H9 (cell line): ENCODE measurements around the gene ANKRD23. TPM values are rescaled to one million over a fixed set of nuclear protein-coding genes. Genes with fewer than 3 reads are reported as not detected.
A peak's percentile ranks its signal among the peaks of the same experiment; 100 is the strongest.

Experiments used
- DNase-seq: peaks from one replicate; pipeline ENCODE4 v3.0.0-alpha.2; 2017
- H2AFZ ChIP-seq: one replicate; pipeline ENCODE4 v1.6.1; 2013; ENCODE audit warnings: mild to moderate bottlenecking, low read length, control low read depth, moderate library complexity
- H2AK5ac ChIP-seq: 2 replicates; pipeline ENCODE4 v1.6.1; 2013; ENCODE audit warnings: low read length, control low read depth, mixed read lengths; ENCODE audit not compliant: insufficient read length
- H2BK120ac ChIP-seq: one replicate; pipeline ENCODE4 v1.6.1; 2013; ENCODE audit warnings: low read depth, mild to moderate bottlenecking, low read length, control low read depth, inconsistent platforms; ENCODE audit not compliant: poor library complexity, severe bottlenecking
- H2BK12ac ChIP-seq: 2 replicates; pipeline ENCODE4 v1.6.1; 2013; ENCODE audit warnings: low read length, control low read depth, mixed read lengths, low read depth; ENCODE audit not compliant: insufficient read length
- H2BK15ac ChIP-seq: 2 replicates; pipeline ENCODE4 v1.6.1; 2013; ENCODE audit warnings: low read depth, low read length, control low read depth
- H2BK20ac ChIP-seq: one replicate; pipeline ENCODE4 v1.6.1; 2013; ENCODE audit warnings: low read depth, mild to moderate bottlenecking, low read length, control low read depth, inconsistent platforms; ENCODE audit not compliant: poor library complexity, severe bottlenecking
- H2BK5ac ChIP-seq: 2 replicates; pipeline ENCODE4 v1.6.1; 2013; ENCODE audit warnings: low read length, control low read depth, mixed read lengths; ENCODE audit not compliant: insufficient read length
- H3K14ac ChIP-seq: 2 replicates; pipeline ENCODE4 v1.6.1; 2013; ENCODE audit warnings: low read length, control low read depth; ENCODE audit not compliant: insufficient read depth
- H3K18ac ChIP-seq: 2 replicates; pipeline ENCODE4 v1.6.1; 2013; ENCODE audit warnings: low read depth, mild to moderate bottlenecking, mixed read lengths, low read length, control low read depth; ENCODE audit not compliant: insufficient read length
- H3K23ac ChIP-seq: 2 replicates; pipeline ENCODE4 v1.6.1; 2013; ENCODE audit warnings: low read length, control low read depth, mixed read lengths, low read depth; ENCODE audit not compliant: insufficient read length
- H3K23me2 ChIP-seq: 2 replicates; pipeline ENCODE4 v1.6.1; 2013; ENCODE audit warnings: low read depth, mild to moderate bottlenecking, mixed read lengths, low read length, control low read depth; ENCODE audit not compliant: insufficient read length, poor library complexity, severe bottlenecking
- H3K27ac ChIP-seq: 2 replicates; pipeline ENCODE4 v1.5.1; 2013; ENCODE audit warnings: low read length, control low read depth, mixed read lengths, low read depth; ENCODE audit not compliant: insufficient read length
- H3K27me3 ChIP-seq: 2 replicates; pipeline ENCODE4 v1.6.1; 2013; ENCODE audit warnings: low read length, control low read depth, inconsistent platforms; ENCODE audit not compliant: insufficient read depth
- H3K4ac ChIP-seq: 2 replicates; pipeline ENCODE4 v1.6.1; 2013; ENCODE audit warnings: low read depth, mild to moderate bottlenecking, control low read depth, inconsistent platforms, low read length, moderate library complexity
- H3K4me1 ChIP-seq: 2 replicates; pipeline ENCODE4 v1.6.1; 2013; ENCODE audit warnings: low read length, control low read depth, inconsistent platforms; ENCODE audit not compliant: insufficient read depth
- H3K4me2 ChIP-seq: 2 replicates; pipeline ENCODE4 v1.6.1; 2013; ENCODE audit warnings: low read length, control low read depth, mixed read lengths; ENCODE audit not compliant: insufficient read length, insufficient read depth
- H3K56ac ChIP-seq: 2 replicates; pipeline ENCODE4 v1.6.1; 2013; ENCODE audit warnings: low read depth, mild to moderate bottlenecking, mixed read lengths, low read length, control low read depth; ENCODE audit not compliant: insufficient read length
- H3K79me1 ChIP-seq: 2 replicates; pipeline ENCODE4 v1.6.1; 2013; ENCODE audit warnings: low read depth, mild to moderate bottlenecking, moderate library complexity, low read length, control low read depth, inconsistent platforms; ENCODE audit not compliant: insufficient read depth, poor library complexity, severe bottlenecking
- H3K79me2 ChIP-seq: 2 replicates; pipeline ENCODE4 v1.6.1; 2013; ENCODE audit warnings: low read length, control low read depth, inconsistent platforms; ENCODE audit not compliant: insufficient read depth
- H3K9ac ChIP-seq: 2 replicates; pipeline ENCODE4 v1.6.1; 2013; ENCODE audit warnings: low read length, control low read depth, mixed read lengths; ENCODE audit not compliant: insufficient read length; ENCODE audit errors: extremely low read depth
- H3K9me3 ChIP-seq: one replicate; pipeline ENCODE4 v1.6.1; 2013; ENCODE audit warnings: low read depth, low read length, inconsistent platforms; ENCODE audit not compliant: control insufficient read depth
- H3T11ph ChIP-seq: one replicate; pipeline ENCODE4 v1.6.1; 2013; ENCODE audit warnings: mild to moderate bottlenecking, low read length, control low read depth, inconsistent platforms
- H4K20me1 ChIP-seq: one replicate; pipeline ENCODE4 v1.6.1; 2013; ENCODE audit not compliant: control insufficient read depth, insufficient read length, insufficient read depth
- H4K5ac ChIP-seq: 2 replicates; pipeline ENCODE4 v1.6.1; 2013; ENCODE audit warnings: low read depth, mild to moderate bottlenecking, mixed read lengths, low read length, control low read depth; ENCODE audit not compliant: insufficient read length
- H4K8ac ChIP-seq: replicated peaks from 2 replicates; pipeline ENCODE4 v1.6.1; 2013; ENCODE audit warnings: low read length, control low read depth, mixed read lengths, low read depth; ENCODE audit not compliant: insufficient read length
- H4K91ac ChIP-seq: 2 replicates; pipeline ENCODE4 v1.6.1; 2013; ENCODE audit warnings: low read depth, mild to moderate bottlenecking, moderate library complexity, mixed read lengths, low read length, control low read depth; ENCODE audit not compliant: insufficient read length
- H3K27ac Mint-ChIP-seq, 3 experiments: 2 replicates in 2 of 3; 3 replicates in 1 of 3; pipeline ENCODE4 v1.8.0; 2020 to 2021; ENCODE audit warnings: mixed read lengths in 3 of 3, mild to moderate bottlenecking in 1 of 3, moderate library complexity in 1 of 3
- H3K27me3 Mint-ChIP-seq: 2 replicates; pipeline ENCODE4 v1.8.0; 2021; ENCODE audit warnings: low read depth, mild to moderate bottlenecking, moderate library complexity, mixed read lengths
- H3K36me3 Mint-ChIP-seq, 3 experiments: 2 replicates in 2 of 3; 3 replicates in 1 of 3; pipeline ENCODE4 v1.8.0; 2020 to 2021; ENCODE audit warnings: low read depth in 3 of 3, mixed read lengths in 3 of 3; ENCODE audit not compliant: insufficient read depth in 1 of 3
- H3K4me1 Mint-ChIP-seq, 2 experiments: 2 replicates each; pipeline ENCODE4 v1.8.0; 2020; ENCODE audit warnings: mixed read lengths in 2 of 2
- H3K4me3 Mint-ChIP-seq, 2 experiments: 2 replicates in 1 of 2; 3 replicates in 1 of 2; pipeline ENCODE4 v1.8.0; 2020 to 2021; ENCODE audit warnings: mild to moderate bottlenecking in 2 of 2, mixed read lengths in 2 of 2, moderate library complexity in 1 of 2
- H3K9me3 Mint-ChIP-seq, 2 experiments: 2 replicates in 1 of 2; 3 replicates in 1 of 2; pipeline ENCODE4 v1.8.0; 2020; ENCODE audit warnings: mild to moderate bottlenecking in 2 of 2, mixed read lengths in 2 of 2, moderate library complexity in 1 of 2
- WGBS: extraction: QIAGEN DNeasy Blood & Tissue Kit; methylation state at CpG from one replicate; pipeline ENCODE4 v1.1.7; 2013; ENCODE audit warnings: missing lambda C conversion rate, low lambda C conversion rate, mixed read lengths; ENCODE audit not compliant: insufficient read length; ENCODE audit errors: extremely low coverage; 5-methylcytosine and 5-hydroxymethylcytosine counted together
- total RNA-seq: library from RNA; stranded (reverse); gene quantifications from 2 replicates; pipeline ENCODE4 v1.2.1, GENCODE V29; 2021
- TF ChIP-seq, protein P1 (sequence below): fragments of 200-600 bp; sonication (generic); conservative IDR thresholded peaks from 3 replicates; pipeline ENCODE4 v1.8.0; 2021; ENCODE audit warnings: antibody characterized with exemption, mild to moderate bottlenecking

The ANKRD23 gene
- total RNA-seq, 1 experiment from 2014 or later = 2.4 TPM

DNA sequence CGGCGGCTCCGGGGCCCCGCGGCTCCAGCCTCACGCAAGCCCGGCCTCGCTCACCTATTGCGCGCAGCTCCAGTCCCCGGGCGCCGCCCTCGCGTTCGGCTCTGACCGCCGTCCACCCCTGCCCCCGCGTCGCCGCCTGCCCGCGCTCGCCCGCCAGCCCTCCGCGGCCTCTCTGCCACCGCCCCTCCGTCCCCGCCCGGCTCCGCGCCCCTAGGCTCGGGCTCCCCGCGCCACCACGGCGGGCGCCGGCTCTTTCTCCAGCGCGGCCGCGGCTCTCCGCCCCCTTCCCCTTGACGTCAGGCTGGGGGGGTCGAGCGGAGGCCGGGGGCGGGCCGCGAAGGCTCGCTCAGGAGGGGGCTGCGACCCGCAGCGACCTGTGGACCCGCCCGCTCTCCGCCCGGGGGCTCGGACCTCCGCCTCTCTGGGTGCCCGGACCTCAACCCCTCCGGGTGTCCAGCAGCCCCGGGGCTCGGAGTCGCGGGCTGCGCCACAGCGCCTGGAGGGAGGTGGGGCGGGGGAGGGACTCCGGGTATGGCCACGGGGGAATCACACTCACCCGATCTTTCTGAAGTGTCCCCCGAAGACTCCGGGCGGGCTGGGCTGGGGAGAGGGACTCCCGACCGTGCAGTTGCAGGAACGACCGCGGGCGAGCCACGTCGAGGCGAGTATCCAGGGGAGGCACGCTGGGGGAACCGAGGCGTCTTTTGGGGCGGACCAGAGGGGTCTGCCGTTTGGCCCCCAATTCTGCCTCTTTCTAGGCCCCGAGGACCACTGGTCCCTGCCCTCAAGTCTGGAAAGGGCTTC, 26.2 kb upstream of the ANKRD23 start, which contains the start of gene SEMA4C:
SEMA4C (minus strand) TSS at position 259 of the 804 bp plus-strand sequence. CDS start 2,194 bp downstream, outside the sequence.
- peak within 1 kb of the TSS; percentile 57 for H3K9ac ChIP-seq
- peaks cover 16% of the 10 kb centered on the region for H3K23me2 ChIP-seq
- H4K8ac ChIP-seq = no peak within 1 kb of the TSS
- H2AK5ac ChIP-seq = no peak within 1 kb of the TSS
- H3K79me2 ChIP-seq = peaks cover 10% of the 10 kb centered on the region; the same call in 1 of the 2 replicates
- H2BK20ac ChIP-seq = no peak within 1 kb of the TSS
- Mint-ChIP-seq H3K4me3 (peak within 1 kb of the TSS; percentile 84 to 85), H3K36me3 (peaks cover 10 to 28% (median 21%) of the 10 kb centered on the region in 3 experiments), H3K27me3 (no peaks in the 10 kb centered on the region; the same call in 1 of the 2 replicates), H3K9me3 (no peaks in the 10 kb centered on the region), H3K27ac (peak within 1 kb of the TSS in 2 of 3 experiments; percentile 44 to 52; a peak in 1 of 7 replicates), H3K4me1 (peaks cover 35 to 45% of the 10 kb centered on the region in 2 experiments)
- H3K27ac ChIP-seq = no peak within 1 kb of the TSS
- peak within 1 kb of the TSS; percentile 96 for H3K14ac ChIP-seq
- TF ChIP-seq, protein P1, sequence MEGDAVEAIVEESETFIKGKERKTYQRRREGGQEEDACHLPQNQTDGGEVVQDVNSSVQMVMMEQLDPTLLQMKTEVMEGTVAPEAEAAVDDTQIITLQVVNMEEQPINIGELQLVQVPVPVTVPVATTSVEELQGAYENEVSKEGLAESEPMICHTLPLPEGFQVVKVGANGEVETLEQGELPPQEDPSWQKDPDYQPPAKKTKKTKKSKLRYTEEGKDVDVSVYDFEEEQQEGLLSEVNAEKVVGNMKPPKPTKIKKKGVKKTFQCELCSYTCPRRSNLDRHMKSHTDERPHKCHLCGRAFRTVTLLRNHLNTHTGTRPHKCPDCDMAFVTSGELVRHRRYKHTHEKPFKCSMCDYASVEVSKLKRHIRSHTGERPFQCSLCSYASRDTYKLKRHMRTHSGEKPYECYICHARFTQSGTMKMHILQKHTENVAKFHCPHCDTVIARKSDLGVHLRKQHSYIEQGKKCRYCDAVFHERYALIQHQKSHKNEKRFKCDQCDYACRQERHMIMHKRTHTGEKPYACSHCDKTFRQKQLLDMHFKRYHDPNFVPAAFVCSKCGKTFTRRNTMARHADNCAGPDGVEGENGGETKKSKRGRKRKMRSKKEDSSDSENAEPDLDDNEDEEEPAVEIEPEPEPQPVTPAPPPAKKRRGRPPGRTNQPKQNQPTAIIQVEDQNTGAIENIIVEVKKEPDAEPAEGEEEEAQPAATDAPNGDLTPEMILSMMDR = no peak
- no peak within 1 kb of the TSS for H2BK15ac ChIP-seq
- no peak within 1 kb of the TSS for H2BK5ac ChIP-seq
- no peak within 1 kb of the TSS for H3K56ac ChIP-seq
- no peak within 1 kb of the TSS for H3K4ac ChIP-seq
- H3K9me3 ChIP-seq = no peaks in the 10 kb centered on the region
- H2BK120ac ChIP-seq = no peak within 1 kb of the TSS
- H3K18ac ChIP-seq = peak within 1 kb of the TSS; percentile 78
- H3K27me3 ChIP-seq = no peaks in the 10 kb centered on the region
- peaks cover 10% of the 10 kb centered on the region for H3K79me1 ChIP-seq
- H3K4me2 ChIP-seq = peak within 1 kb of the TSS; percentile 79
- WGBS = no CpG with 5 or more reads among the region's 93 CpGs
- H3K23ac ChIP-seq = no peak within 1 kb of the TSS
- DNase-seq = no peak
- no peaks in the 10 kb centered on the region for H4K20me1 ChIP-seq
- no peak within 1 kb of the TSS for H4K91ac ChIP-seq
- H3K4me1 ChIP-seq = peaks cover 3% of the 10 kb centered on the region; the same call in 1 of the 2 replicates
- H4K5ac ChIP-seq = no peak within 1 kb of the TSS
- no peak within 1 kb of the TSS for H2AFZ ChIP-seq
- no peak within 1 kb of the TSS for H2BK12ac ChIP-seq
- no peak within 1 kb of the TSS for H3T11ph ChIP-seq
